ENCODE measurements around the gene ZCCHC7.
"Not testable (repeated sequence)": the region's sequence is repeated elsewhere in the genome, so short reads cannot be mapped to it uniquely, and the experiment has no call there.

The ZCCHC7 gene

DNA sequence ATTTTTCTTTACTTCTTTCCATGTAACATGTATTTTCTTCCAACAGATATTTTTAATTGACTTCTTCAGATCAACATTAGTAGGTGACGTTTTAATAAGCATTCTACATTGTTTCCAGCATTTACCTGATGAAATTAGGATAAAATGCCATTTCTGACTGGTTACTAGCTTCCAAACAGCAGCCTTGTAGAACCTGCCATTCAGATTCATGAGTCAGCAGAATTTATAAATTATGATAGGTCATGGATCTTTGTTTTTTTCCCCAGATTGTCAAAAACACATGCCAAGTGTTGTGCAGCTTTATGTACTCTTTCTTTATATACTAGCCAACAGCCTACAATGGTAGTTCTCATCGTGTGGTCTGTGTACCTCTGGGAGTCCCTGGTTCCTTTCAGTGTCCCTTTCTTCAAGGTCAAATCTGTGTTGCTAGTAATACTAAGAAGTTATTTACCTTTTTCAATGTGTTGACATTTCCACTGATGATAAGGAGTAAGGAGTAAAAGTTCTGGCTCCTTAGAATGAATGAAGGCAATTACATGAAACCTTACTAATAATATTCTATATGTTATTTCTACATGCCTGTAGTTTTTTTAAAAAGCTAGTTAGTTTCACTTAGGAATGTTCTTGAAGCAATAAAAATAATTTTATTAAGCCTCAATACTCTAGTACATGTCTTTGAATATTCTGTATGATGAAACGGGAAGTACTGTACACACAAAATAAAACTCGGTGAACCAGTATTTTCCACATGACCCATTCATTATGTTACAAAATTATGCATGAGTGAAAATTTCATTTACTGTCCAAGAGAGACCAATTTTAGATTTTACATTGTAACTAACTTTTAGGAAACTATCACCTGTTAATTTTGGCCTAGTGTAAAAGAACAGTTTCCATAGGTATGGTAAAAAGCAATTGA is 135.8 kb downstream of the ZCCHC7 start:
- no peak for DNase-seq

DNA sequence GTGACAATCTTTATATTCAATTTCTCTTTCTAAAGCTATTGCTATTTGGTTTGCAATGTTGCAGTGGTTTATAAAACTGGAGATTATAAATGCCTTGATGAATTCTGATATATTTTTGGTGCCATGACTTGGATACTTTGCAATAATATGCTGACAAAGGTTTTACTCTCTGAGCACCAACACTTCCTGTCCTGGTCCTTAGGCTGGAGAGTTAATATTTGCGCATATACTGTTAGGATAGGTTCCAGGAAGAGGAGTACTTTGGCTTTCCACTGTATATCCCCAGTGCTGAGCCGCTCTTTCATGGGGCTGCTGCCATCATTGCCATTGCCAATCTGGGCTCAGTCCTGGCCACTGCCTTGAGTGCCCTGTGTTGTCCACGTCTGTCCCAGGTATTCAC is 139.6 kb downstream of the ZCCHC7 start:
- DNase-seq, result no peak

DNA sequence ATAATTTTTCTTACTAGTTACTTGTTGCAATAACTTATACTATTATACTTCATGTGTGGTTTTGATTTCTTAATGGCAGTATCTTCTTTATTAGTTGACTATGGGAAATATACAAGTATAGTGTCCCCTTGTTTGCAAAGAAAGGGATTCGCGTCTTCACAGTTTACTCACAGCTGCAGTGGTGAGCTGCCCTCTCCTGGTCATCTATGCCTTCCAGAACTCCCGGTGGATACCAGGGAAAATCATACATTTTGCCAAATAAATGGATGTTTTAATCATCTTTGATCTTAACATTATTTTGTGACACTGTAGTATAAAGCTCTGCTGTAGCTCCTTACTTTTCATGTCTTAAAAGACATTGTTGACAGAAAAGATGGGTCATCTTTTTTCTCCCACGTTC is 142.0 kb downstream of the ZCCHC7 start:
- no peak for DNase-seq

DNA sequence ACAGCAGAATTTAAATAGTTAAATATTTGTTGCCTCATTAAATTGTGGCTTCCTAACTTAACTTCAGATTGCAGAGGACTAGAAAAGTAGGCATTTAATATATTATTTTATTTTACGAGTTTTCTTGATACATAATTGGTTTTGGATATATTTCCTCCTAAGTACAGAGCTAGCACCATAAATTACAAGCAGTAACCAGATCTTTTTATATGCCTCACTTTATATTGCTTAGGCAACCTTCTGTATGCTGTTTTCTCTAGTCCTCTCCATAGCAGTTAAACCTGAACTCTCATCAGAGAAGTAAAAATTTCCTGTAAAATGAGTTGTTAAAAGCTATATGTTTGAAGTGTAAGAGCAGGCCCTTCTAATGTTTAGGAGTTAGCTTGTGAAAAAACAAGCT is 144.2 kb downstream of the ZCCHC7 start:
- DNase-seq, result no peak

DNA sequence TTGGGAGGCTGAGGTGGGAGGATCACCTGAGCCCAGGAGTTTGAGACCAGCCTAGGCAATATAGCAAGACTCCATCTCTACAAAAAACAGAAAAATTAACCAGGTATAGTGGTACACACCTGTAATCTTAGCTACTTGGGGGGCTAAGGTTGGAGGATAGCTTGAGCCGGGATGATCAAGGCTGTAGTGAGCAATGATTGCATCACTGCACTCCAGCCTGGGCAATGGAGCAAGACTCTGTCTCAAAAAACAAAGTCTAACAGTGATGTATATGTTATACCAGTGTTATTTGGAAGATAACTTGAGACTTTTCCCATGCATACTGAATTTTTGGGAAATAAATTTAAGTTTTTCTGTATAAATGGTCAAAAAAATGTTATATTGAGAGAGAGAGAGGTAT is 146.3 kb downstream of the ZCCHC7 start:
- no peak for DNase-seq

DNA sequence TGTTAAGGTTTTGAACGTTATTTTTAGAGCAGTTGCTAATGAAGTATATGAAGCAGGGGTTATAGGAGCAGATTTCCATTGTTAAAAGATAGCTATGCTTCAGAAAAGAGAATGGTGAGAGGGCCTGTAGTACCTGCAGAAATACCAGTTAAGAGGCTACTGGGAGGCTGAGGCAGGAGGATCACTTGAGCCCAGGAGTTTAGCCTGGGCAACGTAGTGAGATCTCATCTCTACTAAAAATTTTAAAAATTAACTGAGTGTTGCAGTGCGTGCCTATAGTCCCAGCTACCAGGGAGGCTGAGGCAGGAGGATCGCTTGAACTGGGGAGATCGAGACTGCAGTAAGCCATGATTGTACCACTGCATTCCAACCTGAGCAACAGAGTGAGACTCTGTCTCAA is 148.8 kb downstream of the ZCCHC7 start:
- no peak for DNase-seq

DNA sequence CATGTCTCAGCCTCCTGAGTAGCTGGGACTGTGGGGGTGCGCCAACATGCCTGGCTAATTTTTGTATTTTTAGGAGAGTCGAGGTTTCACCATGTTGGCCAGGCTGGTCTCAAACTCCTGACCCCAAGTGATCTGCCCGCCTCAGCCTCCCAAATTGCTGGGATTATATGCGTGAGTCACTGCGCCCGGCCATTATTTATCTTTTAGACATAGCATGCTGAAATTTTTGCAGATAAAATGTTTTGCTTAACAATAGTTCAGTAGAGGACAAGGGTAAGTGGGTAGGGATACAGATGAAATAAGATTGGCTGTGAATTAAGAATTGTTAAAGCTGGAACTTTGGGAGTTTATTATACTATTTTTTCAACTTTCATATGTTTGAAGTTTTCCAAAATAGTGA is 151.3 kb downstream of the ZCCHC7 start:
- no peak for DNase-seq

DNA sequence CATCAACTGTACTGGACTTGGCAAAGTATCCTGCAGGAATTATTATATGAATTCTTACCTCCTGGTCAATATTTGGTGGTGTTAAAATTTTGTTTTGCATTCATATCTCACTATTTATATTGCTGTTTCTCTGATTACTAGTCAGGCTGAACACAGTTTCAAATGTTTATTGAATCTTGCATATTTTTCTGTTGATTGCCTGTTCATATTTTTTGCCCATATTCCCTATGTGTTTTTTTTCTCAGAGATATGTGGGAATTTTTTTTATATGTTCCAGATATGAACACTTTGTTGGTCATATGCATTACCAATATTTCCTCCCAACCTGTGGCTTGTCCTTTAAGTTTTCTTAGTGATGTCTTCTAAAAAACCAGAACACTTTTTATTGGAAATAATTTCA is 153.2 kb downstream of the ZCCHC7 start:
- DNase-seq, result no peak

DNA sequence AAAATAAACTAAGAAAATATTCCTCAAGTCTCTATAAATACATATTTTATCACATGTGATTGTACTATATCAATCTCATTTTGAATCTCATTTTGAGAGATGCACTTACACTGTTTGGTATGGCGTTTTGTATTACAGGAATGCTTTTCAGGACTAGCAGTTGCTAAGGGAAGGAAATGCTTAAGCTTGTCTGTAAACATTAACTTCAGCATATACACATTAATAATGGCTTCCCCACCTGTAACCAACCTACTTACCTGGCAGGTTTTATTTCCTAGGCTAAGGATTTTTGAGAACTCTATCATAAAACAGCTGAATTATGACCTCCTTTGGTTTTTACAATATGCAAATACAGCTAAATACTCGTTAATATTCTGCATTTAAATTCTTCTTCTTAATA is 161.2 kb downstream of the ZCCHC7 start:
- no peak for DNase-seq

DNA sequence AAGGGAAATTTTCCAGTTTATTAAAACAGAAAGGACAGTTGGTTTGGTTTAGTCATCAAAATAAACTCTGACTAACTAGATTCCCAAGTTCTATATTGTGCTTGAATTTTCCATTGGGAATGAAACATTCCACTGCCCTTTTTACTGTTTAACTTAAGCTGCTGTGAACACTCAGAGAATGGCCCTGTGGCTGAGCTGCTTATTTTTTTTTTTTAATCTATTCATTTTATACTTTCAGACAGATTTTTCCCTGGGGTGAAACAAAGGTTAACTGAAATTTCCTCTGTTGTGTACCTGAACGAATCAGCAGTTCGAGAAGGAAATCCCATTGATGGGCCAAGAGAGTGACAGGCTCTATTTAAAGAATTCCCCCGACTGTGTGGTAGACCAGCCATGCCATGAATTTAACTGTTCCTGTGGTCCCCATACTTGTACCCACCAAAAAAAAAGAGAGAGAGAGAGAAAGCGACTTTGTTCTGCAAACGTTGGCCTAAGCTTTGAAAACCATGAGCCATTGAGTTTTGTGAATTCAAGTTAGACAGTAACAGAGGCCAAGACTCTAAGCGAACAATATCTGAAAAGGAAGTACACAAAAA is 163.5 kb downstream of the ZCCHC7 start:
- DNase-seq, result no peak

DNA sequence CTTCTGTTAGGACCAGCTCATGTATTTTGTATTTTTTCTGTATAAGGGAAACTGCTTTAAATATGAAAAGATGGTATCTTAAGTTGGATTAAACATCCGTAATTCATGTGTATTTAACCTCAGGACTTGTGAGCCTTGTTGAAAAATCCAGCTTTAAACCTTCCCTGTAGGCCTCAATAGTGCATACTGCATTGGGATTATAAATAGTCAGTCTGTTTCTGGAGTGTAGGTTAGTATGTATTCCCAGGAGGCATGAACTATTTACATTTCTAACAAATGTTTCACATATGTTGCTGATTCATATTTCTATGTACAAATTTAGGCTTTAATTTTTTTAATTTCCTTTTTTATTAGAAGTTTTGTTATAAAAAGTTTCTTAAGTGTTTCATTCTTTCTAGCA is 164.3 kb downstream of the ZCCHC7 start:
- no peak for DNase-seq

DNA sequence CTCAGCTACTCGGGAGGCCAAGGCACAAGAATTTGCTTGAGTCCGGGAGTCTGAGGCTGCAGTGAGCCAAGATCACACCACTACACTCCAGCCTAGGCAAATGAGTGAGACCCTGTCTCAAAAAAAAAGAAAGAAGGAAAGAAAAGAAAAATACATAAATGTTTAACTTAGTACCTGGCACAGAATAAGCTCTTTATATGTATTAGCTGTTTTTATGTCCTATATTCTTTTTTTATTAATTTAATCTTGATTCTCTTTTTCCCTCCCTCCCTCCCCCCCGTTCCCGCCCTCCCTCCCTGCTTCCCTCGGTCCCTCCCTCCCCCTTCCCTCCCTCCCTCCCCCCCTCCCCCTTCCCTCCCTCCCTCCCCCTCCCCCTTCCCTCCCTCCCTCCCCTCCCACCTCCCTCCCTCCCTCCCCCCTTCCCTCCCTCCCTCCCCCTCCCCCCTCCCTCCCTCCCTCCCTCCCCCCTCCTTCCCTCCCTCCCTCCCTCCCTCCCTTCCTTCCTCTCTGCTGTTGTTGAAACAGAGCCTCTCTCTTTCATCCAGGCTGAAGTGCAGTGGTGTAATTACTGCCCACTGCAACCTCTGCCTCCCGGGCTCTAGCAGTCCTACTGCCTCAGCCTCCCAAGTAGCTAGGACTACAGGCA is 166.3 kb downstream of the ZCCHC7 start:
- no peak for DNase-seq

DNA sequence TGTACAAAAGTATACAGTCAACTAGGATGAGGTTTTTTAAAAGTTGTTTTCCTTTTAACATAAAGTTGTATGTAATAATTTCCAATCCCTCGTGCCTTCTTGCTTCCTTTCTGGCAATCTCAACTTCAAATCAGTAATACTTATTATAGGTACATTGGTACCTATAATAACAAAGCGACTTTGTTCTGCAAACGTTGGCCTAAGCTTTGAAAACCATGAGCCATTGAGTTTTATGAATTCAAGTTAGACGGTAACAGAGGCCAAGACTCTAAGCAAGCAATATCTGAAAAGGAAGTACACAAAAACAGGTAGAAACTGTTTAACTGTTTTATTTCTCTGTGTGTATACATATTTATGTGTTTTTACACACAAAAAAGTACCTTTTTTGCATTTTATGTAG is 166.9 kb downstream of the ZCCHC7 start:
- no peak for DNase-seq

DNA sequence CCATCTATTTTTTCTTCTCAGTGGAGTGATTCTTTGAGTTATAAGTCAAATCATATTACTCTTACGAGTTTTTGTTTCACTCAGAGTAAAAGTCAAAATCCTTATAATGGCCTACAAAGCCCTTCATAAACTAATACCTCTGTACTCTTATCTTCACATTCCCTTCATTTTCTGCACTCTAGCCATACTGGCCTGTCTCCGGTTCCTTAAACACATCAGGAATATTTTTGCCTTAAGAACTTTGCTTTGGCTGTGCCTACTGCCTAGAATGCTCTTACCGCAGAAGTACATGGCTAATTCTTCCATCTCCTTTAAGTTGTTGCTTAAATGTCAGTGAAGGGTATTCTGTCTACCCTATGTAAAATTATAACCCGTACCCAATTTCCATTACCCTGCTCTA is 169.3 kb downstream of the ZCCHC7 start:
- no peak for DNase-seq

DNA sequence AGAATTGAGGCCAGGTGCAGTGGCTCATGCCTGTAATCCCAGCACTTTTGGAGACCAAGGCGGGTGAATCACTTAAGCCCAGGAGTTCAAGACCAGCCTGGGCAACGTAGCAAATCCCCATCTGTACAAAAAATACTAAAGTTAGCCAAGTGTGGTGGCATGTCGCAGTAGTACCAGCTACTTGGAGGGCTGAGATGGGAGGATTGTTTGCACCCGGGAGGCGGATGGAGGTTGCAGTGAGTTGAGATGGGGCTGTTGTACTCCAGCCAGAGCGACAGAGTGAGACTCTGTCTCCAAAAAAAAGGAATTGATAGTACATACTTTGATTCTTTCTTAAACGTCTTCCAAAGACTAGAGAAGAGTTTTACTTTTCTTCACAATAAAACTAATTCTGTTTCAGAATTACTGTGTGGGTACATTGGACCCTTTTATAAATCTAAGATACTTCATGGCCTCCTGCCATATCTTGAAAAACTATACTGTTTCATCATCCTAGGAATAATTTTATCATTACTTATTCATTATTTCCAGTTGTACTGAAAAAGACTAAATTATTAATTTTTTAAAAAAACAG is 170.1 kb downstream of the ZCCHC7 start:
- DNase-seq, result no peak

DNA sequence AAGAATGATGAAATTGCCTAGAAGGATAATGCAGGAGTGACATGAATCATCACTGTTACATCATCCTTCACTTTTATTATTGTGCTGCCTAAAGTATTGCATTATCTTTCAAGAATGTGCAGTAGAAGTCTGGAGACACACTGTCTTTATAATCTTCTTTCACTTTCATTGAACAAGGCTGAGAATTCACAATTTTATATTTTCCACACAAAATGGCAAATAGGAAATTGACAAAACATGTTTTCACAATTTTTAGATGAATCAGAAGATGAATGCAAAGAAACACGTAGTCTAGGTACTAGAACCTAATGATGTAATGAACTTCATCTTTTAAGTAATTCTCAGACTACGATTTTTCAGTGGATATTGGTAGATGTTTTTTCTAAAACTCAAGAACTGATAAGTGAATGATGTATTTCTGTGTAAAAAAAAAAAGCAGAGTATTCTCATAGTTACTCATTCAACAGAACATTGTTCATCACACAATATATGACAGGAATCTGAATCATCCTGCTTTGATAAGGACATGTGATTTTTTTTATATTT is 170.6 kb downstream of the ZCCHC7 start:
- peak in 1 of 5 donors; percentile 68 for DNase-seq

DNA sequence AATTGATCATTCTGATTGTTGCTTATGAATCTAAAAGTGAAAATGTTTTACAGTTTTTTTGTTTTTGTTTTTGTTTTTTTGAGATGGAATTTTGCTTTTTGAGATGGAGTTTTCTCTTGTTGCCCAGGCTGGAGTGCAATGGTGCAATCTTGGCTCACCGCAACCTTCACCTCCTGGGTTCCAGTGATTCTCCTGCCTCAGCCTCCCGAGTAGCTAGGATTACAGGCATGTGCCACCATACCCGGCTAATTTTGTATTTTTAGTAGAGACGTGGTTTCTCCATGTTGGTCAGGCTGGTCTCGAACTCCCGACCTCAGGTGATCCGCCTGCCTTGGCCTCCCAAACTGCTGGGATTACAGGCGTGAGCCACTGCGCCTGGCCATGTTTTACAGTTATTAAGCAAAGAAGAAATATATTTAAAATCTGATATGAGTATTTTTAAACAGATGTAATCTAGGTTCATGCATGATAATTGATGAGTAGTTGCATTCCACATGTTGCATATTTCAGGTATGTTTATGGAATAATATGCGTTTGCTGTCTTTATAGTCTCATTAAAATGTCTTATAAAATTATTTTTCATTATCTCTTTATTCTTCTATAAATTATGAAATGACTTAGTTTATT is 171.4 kb downstream of the ZCCHC7 start:
- DNase-seq, result not testable (repeated sequence)

DNA sequence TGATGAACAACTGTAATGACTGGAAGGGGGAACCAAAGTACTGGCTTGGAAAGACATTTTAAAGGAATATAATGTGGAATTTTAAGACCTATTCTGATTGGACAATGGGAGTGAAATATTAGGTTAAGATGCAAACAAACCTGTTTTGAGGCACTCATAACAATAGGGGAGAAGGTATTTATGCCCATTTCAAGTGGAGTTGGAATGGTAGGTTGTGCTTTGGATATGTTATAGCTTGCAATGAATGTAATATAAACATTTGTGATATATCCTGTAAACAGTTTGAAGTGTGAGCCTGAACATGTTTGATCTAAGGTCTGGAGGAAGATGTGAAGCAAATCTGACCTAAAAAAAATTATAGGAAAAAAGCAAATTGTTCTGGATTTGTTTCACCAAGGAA is 172.5 kb downstream of the ZCCHC7 start:
- no peak for DNase-seq

DNA sequence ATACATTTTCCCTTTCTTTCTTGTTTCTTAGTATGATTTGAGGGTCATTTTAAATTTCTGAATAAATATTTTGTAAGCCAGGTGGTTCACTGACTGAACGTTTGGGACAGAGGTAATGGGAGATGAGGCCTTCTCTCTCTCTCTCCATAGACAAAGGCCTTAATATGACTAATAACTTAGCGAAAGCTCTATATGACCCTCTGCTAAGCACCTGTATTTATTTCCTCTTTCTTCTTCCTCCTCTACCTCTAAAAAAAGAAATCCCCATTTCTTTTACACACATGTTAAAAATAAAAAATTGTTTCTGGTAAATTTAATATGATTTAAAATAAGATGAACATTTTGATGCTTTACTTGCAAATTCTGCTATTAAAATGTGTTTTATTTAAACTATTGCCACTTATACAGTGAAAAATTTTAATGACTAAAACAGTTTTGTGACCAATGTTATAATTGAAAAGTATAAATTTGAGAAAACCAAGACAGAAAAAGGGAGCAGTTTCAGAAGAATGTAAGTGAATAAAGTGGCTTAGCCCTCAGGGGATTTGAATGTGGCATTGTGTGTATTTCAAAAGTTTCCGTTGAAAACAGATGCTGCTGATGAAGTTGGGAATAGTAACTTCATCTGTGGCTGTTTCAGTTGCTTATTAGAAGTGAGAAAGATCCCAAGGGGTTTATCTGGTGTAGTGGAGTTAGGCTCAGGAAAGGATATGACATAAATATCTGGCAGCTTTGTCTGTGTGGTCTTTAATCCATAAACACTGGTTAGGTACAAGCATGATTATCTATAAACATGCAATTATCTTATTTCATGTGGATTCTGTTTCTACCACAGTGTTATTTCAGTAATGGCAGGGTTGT is 173.5 kb downstream of the ZCCHC7 start:
- DNase-seq, result no peak

DNA sequence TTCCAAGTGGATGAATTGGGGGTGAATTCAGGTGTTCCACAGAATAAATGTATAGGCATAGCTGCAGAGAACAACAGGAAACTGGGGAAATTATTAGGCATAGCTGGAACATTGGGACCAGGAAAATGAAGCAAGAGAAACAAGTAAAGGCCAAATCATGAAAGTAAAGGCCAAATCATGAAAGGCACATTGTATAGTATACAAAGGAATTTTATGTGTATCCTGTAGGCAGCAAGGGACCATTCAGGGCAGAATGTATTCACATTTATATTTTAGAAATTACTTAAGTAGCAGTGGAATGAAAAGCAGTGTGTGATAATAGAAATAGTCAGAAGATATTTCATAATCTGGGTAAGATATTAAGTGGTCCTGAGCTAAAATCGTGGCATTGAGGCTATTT is 174.8 kb downstream of the ZCCHC7 start:
- no peak for DNase-seq

DNA sequence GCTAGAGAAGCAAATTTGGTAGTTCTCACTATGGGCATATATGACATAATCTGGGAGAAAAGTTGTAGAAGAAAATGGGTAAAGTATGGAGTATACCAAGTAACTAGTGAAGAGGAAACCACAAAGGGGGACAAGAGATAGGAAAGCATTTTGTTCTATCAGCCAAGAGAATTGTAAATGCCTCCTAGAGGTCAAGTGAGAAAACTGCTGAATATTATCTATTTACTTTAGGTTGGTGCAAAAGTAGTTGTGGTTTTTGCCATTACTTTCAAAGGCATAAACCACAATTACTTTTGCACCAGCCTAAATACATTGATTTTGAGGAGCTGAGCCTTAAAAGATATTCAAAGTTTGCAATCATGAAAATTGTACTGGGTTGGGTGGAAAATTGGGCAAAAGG is 175.4 kb downstream of the ZCCHC7 start:
- DNase-seq, result no peak

DNA sequence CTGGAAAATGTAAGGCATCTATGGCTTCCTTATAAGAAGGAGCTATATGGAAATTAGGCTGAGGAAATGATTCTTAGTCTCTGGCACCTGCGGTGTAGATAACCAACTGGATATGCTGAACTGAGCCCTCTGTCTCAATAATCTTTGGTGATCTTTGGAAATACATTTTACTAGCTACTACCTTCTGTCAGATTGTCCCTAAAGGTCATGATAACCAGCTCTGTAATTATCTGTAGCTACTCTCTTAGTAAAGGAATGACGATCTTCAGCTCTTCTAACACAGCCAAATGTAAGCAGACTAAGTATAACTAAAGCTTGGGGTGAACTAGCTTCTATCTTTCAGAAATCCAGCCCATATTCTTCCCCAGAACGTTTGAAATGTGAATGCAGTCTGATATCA is 177.2 kb downstream of the ZCCHC7 start:
- DNase-seq, result no peak
